Nephron (organoid): ENCODE data around the gene CHEK1.

ENCODE experiments used
- H3K27ac Mint-ChIP-seq, 3 experiments: 2 replicates each; pipeline ENCODE4 v1.8.0; 2020; ENCODE audit warnings: mixed read lengths in 3 of 3, mild to moderate bottlenecking in 2 of 3, moderate library complexity in 1 of 3
- H3K27me3 Mint-ChIP-seq: 2 replicates; pipeline ENCODE4 v1.8.0; 2021; ENCODE audit warnings: low read depth, mild to moderate bottlenecking, moderate library complexity, mixed read lengths
- H3K36me3 Mint-ChIP-seq: 2 replicates; pipeline ENCODE4 v1.8.0; 2020; ENCODE audit warnings: low read depth, mixed read lengths
- H3K4me1 Mint-ChIP-seq: 2 replicates; pipeline ENCODE4 v1.8.0; 2020; ENCODE audit warnings: mixed read lengths
- H3K4me3 Mint-ChIP-seq, 3 experiments: 2 replicates each; pipeline ENCODE4 v1.8.0; 2020; ENCODE audit warnings: mild to moderate bottlenecking in 3 of 3, mixed read lengths in 3 of 3, moderate library complexity in 2 of 3
- H3K9me3 Mint-ChIP-seq: 2 replicates; pipeline ENCODE4 v1.8.0; 2020; ENCODE audit warnings: mixed read lengths
- CTCF ChIP-seq, 3 experiments: fragments of 200-600 bp; sonication (generic); IDR thresholded peaks; one replicate each; pipeline ENCODE4 v1.5.0; 2021; ENCODE audit warnings: antibody characterized with exemption in 3 of 3; ENCODE audit not compliant: unreplicated experiment in 3 of 3

CHEK1 gene

GRCh38 chr11:125649465-125650166, 24.7 kb downstream of the CHEK1 start:
- H3K36me3 Mint-ChIP-seq = peaks cover 59% of the 10 kb centered on the region
- no peak overlapping the region for H3K4me3 Mint-ChIP-seq
- H3K9me3 Mint-ChIP-seq = no peaks in the 10 kb centered on the region
- no peaks in the 10 kb centered on the region for H3K27me3 Mint-ChIP-seq
- H3K4me1 Mint-ChIP-seq = no peaks in the 10 kb centered on the region
- TF ChIP-seq CTCF (IDR thresholded peaks at IDR 0.05; ENCODE audit: unreplicated experiment in 3 of 3) = no peak
- no peak overlapping the region for H3K27ac Mint-ChIP-seq

- Mint-ChIP-seq H3K4me1 (no peaks in the 10 kb centered on the region), H3K4me3 (no peak overlapping the region), H3K27ac (no peak overlapping the region), H3K9me3 (peaks cover 36% of the 10 kb centered on the region), H3K27me3 (no peaks in the 10 kb centered on the region), H3K36me3 (peaks cover 68% of the 10 kb centered on the region)
- no peak for TF ChIP-seq CTCF (IDR thresholded peaks at IDR 0.05; ENCODE audit: unreplicated experiment in 3 of 3)
Measured at GRCh38 chr11:125662689-125663088, 37.7 kb downstream of the CHEK1 start.

GRCh38 chr11:125663910-125664309, 38.9 kb downstream of the CHEK1 start:
- Mint-ChIP-seq H3K27me3 (no peaks in the 10 kb centered on the region), H3K27ac (no peak overlapping the region), H3K4me3 (no peak overlapping the region), H3K4me1 (no peaks in the 10 kb centered on the region), H3K36me3 (peaks cover 76% of the 10 kb centered on the region), H3K9me3 (peaks cover 39% of the 10 kb centered on the region)
- no peak for TF ChIP-seq CTCF (IDR thresholded peaks at IDR 0.05; ENCODE audit: unreplicated experiment in 3 of 3)

GRCh38 chr11:125667151-125667550, 42.2 kb downstream of the CHEK1 start:
- no peak overlapping the region for H3K4me3 Mint-ChIP-seq
- no peaks in the 10 kb centered on the region for H3K4me1 Mint-ChIP-seq
- no peaks in the 10 kb centered on the region for H3K27me3 Mint-ChIP-seq
- H3K27ac Mint-ChIP-seq = no peak overlapping the region
- TF ChIP-seq CTCF (IDR thresholded peaks at IDR 0.05; ENCODE audit: unreplicated experiment in 3 of 3) = no peak
- H3K9me3 Mint-ChIP-seq = peaks cover 39% of the 10 kb centered on the region
- peaks cover 79% of the 10 kb centered on the region for H3K36me3 Mint-ChIP-seq

- Mint-ChIP-seq H3K9me3 (peaks cover 21% of the 10 kb centered on the region), H3K27me3 (no peaks in the 10 kb centered on the region), H3K4me3 (no peak overlapping the region), H3K27ac (no peak overlapping the region), H3K36me3 (peaks cover 49% of the 10 kb centered on the region), H3K4me1 (no peaks in the 10 kb centered on the region)
- TF ChIP-seq CTCF (IDR thresholded peaks at IDR 0.05; ENCODE audit: unreplicated experiment in 3 of 3) = no peak
Measured at GRCh38 chr11:125670172-125670571, 45.2 kb downstream of the CHEK1 start.

- no peak overlapping the region for H3K4me3 Mint-ChIP-seq
- H3K4me1 Mint-ChIP-seq = no peaks in the 10 kb centered on the region
- peaks cover 11% of the 10 kb centered on the region for H3K9me3 Mint-ChIP-seq
- H3K27ac Mint-ChIP-seq = no peak overlapping the region
- no peak for TF ChIP-seq CTCF (IDR thresholded peaks at IDR 0.05; ENCODE audit: unreplicated experiment in 3 of 3)
- H3K36me3 Mint-ChIP-seq = peaks cover 41% of the 10 kb centered on the region
- H3K27me3 Mint-ChIP-seq = no peaks in the 10 kb centered on the region
Measured at GRCh38 chr11:125671561-125671960, 46.6 kb downstream of the CHEK1 start.
